Activated CD4-positive, CD25-positive, alpha-beta regulatory T cell treated with anti-CD3 and anti-CD28 coated beads, Interleukin-2, amount 50 U/mL, for 24 hours (primary cell): ENCODE results near the gene TMEM263.
"Not testable (repeated sequence)": the region's sequence is repeated elsewhere in the genome, so short reads cannot be mapped to it uniquely, and the experiment has no call there.

Source experiments
- ATAC-seq, 2 donors: fragments of 150-1000 bp; cut with Tn5 transposase; one replicate each; pipeline ENCODE4 v1.10.0; 2021; ENCODE audit warnings: mild to moderate bottlenecking in 1 of 2, moderate library complexity in 1 of 2

The TMEM263 gene

DNA sequence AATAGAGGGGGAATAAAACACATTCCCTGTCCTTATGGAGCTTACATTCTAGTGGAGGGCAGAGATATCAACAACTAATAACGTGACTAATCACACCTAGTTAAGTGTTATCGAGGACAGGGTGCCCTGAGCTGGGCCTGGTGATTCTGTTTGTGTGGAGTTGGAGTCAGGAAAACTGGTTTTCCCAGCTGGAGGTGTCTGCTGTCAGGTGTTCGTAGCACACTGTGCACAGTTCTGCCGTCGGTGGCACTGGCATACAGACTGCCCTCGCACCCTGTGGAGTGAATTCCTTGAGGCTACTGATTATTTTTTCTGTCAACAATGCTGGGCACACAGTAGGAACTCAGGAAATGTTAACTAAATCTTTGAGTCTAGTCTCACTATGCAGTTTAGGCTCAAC lies 32.1 kb downstream of the TMEM263 start:
- no peak for ATAC-seq

DNA sequence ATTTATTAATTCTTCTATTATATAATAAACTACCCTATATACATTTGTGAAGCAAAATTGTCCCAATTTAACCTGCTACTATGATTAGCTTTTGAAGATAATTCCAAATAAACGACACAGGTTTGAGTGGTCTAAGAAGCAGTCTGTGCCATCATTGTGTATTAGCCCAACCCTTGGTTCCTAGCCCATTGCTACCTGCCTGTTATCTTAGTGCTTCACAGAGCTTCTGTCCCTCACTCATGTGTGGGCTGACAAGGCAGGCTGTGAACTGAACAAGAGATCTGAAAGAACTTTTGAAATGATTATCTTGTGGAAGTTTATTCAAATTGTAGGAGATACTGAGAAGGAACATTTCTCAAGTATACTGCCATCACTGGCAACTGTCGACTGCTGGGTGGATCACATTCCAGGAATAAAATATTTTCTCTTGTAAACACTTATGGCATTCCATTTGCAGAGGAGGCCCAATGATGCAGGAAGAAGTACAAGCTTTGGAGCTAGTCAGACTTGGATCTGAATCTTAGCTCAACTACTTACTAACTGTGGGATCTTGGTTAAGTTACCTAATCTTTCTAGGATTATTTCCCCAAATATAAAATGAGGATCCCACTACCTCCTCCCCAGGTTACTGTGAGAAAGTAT lies 39.0 kb downstream of the TMEM263 start:
- ATAC-seq, result no peak

DNA sequence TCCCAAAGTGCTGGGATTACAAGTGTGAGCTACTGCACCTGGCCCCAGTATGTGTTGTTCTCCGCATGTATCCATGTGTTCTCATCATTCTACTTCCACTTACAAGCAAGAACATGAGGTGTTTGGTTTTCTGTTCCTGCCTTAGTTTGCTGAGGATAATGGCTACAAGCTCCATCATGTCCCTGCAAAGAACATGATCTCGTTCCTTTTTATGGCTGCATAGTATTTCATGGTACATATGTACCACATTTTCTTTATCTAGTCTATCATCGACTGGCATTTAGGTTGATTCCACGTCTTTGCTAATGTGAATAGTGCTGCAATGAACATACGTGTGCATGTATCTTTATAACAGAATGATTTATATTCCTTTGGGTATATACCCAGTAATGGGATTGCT lies 40.4 kb downstream of the TMEM263 start:
- not testable (repeated sequence) for ATAC-seq

DNA sequence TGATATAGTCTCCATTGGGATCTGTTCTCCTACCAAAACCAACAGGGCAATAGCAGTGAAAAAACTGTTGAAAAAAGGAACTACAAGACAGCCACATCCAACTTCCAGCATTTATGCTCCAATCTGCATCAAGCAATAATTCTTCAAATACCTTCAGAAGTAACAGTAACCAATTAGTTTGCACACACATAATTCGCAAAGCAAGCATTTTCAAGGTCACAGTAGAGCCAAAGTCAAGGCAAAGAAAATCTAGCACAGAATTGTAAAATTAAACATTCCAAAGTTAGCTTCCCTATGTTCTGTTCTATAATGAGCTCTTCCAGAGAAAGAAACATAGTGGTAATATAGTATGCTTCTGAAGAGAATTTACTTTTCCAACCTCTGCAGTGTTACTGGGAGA lies 42.2 kb downstream of the TMEM263 start:
- no peak for ATAC-seq

DNA sequence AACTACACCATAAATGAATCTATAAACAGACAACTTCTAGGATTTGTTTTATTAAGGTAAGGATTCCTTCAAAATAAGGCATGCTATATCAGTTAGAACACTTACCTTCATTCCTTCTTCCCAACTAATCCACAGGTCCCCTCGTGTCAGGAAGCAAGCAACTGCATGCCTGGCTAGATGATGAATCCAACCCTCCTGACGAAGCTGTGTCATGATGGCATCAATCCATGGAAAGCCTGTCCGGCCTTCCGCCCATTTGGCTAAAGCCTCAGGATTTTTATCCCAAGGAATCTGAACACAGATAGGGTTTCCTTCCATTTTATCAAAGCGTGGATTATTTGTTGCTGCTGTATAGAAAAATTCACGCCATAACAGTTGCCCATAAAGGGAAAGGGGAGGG lies 43.7 kb downstream of the TMEM263 start:
- ATAC-seq, result no peak

DNA sequence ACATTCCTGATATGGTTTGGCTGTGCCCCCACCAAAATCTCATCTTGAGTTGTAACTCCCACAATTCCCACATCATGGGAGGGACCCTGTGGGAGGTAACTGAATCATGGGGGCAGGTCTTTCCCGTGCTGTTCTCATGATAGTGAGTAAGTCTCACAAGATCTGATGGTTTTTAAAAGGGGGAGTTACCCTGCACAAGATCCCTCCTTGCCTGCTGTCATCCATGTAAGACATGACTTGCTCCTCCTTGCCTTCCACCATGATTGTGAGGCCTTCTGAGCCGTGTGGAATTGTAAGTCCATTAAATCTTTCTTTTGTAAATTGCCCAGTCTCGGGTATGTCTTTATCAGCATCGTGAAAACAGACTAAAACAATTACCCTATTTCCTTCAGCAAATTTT lies 47.0 kb downstream of the TMEM263 start:
- ATAC-seq, result not testable (repeated sequence)

DNA sequence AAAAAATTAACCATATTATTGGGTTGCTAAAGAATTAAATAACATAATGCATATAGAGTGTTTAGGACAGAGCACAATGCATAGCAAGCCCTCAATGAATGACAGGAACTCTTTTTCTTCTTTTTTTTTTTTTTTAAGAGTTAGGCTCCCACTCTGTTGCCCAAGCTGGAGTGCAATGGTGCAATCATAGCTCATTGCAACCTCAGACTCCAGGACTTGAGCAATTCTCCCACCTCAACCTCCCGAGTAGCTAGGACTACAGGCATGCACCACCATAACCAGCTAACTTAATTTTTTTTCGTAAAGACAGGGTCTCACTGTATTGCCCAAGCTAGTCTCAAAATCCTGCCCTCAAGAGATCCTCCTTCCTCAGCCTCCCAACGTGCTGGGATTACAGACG lies 51.7 kb downstream of the TMEM263 start:
- ATAC-seq, result no peak

DNA sequence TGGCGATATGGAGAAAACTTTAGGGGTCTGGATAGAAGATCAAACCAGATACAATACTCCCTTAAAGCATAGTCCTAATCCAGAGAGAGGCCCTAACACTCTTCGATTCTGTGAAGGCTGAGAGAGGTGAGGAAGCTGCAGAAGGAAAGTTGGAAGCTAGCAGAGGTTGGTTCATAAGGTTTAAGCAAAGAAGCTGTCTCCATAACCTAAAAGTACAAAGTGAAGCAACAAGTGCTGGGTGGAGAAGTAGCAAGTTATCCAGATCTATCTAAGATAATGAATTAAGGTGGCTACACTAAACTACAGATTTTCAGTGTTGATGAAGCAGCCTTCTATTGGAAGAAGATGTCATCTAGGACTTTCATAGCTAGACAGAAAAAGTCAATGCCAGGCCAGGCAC lies 55.8 kb downstream of the TMEM263 start:
- ATAC-seq, result no peak

DNA sequence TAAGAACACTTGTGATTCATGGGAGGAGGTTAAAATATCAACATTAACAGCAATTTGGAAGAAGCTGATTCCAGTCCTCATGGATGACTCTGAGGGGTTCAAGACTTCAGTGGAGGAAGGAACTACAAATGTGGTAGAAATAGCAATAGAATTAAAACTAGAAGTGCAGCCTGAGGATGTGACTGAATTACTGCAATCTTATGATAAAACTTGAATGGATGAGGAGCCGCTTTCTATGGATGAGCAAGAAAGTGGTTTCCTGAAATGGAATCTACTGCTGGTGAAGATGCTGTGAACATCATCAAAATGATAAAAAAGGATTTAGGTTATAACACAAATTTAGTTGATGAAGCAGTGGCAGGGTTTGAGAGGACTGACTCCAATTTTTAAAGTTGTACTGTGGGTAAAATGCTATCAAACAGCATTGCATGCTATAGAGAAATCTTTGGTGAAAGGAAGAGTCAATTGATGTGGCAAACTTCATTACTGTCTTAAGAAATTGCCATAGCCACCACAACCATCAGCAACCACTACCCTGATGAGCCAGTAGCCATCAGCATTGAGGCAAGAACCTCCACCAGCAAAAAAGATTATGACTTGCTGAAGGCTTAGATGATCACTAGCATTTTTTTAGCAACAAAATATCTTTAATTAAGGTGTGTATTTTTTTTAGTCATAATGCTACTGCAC lies 57.2 kb downstream of the TMEM263 start:
- no peak for ATAC-seq

DNA sequence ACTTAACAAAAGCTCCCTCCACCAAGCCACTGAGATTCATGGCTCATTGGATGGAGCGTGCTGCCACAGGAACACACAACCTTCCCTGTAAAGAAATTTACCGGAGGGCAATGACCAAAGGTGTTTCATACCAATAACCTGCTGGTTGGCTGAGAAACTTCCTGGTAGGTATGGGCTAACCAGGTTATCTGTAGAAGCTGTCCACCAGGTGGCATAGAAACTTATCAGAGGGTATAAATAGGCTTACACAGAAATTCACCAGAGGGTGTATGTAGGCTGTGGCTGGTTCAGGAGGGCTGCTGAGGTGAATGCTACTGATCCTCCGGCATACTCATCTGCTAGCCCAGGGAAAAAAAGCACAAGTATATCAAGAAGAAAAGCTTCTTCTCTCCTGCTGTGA lies 58.3 kb downstream of the TMEM263 start:
- ATAC-seq, result no peak

DNA sequence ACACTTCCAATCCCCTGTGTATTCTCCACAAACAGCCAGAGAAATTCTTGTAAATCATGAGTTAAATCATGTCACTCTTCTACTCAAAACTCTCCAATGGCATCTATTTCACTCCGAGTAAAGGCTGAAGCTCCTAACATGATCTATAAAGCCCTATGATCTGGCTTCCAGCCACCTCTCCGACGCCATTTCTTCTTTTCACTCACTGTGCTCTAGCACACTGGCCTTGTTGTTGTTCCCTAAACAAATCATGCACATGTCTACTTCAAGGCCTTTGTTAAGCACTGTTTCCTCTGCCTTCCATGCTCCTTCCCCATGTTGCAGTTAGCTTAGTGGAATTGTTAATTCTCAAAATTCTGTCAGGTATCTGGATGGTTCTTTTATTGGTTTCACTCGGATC lies 61.3 kb downstream of the TMEM263 start:
- ATAC-seq, result no peak

DNA sequence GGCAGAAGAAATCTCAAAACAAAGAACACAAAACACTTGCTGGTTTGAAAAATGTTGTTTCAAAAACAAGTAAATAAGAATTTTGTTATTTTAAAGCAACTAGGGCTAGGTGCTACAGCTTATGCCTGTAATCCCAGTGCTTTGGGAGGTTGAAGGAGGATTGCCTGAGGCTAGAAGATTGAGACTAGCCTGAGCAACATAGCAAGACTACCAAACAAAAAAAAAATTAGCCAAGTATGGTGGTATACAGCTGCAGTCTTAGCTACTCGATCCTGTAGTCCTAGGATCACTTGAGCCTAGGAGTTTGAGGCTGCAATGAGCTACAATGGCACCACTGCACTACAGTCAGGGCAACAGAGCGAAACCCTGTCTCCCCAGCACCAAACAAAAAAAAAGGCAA lies 63.8 kb downstream of the TMEM263 start:
- ATAC-seq, result no peak
